ENCODE results near the gene RBBP5.

- TF ChIP-seq CTCF (IDR thresholded peaks at IDR 0.05 in 4 of 5, conservative IDR thresholded peaks at IDR 0.05 in 1 of 5) = no peak
- TF ChIP-seq POLR2A (IDR thresholded peaks at IDR 0.05) = no peak
Observed at GRCh38 chr1:205128050-205128449, 6.3 kb upstream of the RBBP5 start.

All from gastrocnemius medialis (tissue), 4 donors.